HEK293 (cell line): Measurements from ENCODE around the gene ST6GALNAC1.

ENCODE experiments used
- GFI1B ChIP-seq: fragments of 450-650 bp; formaldehyde crosslinking; IDR thresholded peaks from 2 replicates; pipeline ENCODE4 v1.5.1; 2016; ENCODE audit warnings: missing biosample characterization, missing genetic modification characterization
- KLF1 ChIP-seq: fragments of 450-650 bp; formaldehyde crosslinking; IDR thresholded peaks from 2 replicates; pipeline ENCODE4 v1.5.1; 2016; ENCODE audit warnings: missing biosample characterization, missing genetic modification characterization
- KLF10 ChIP-seq: fragments of 450-650 bp; IDR thresholded peaks from 2 replicates; pipeline ENCODE4 v1.5.1; 2018; ENCODE audit warnings: missing biosample characterization, mild to moderate bottlenecking, missing genetic modification characterization
- KLF16 ChIP-seq: fragments of 450-650 bp; formaldehyde crosslinking; IDR thresholded peaks from 2 replicates; pipeline ENCODE4 v1.5.1; 2017; ENCODE audit warnings: missing biosample characterization, missing genetic modification characterization
- MEIS1 ChIP-seq: sonication (generic); formaldehyde crosslinking; IDR thresholded peaks from 2 replicates; pipeline ENCODE4 v1.8.1; 2022; ENCODE audit warnings: missing genetic modification reagents, mild to moderate bottlenecking, borderline replicate concordance
- PRDM10 ChIP-seq: fragments of 450-650 bp; formaldehyde crosslinking; IDR thresholded peaks from 2 replicates; pipeline ENCODE4 v1.5.1; 2016; ENCODE audit warnings: missing biosample characterization, missing genetic modification characterization
- RBAK ChIP-seq: fragments of 450-650 bp; formaldehyde crosslinking; IDR thresholded peaks from 2 replicates; pipeline ENCODE4 v1.5.1; 2016; ENCODE audit warnings: missing biosample characterization, missing genetic modification characterization
- ZBTB20 ChIP-seq: fragments of 450-650 bp; formaldehyde crosslinking; IDR thresholded peaks from 2 replicates; pipeline ENCODE4 v1.5.1; 2016; ENCODE audit warnings: missing biosample characterization, missing genetic modification characterization
- ZEB2 ChIP-seq: fragments of 450-650 bp; formaldehyde crosslinking; IDR thresholded peaks from 2 replicates; pipeline ENCODE4 v1.5.1; 2016; ENCODE audit warnings: missing biosample characterization, missing genetic modification characterization
- ZNF157 ChIP-seq: fragments of 450-650 bp; formaldehyde crosslinking; IDR thresholded peaks from 2 replicates; pipeline ENCODE4 v1.5.1; 2016; ENCODE audit warnings: missing biosample characterization, missing genetic modification characterization
- ZNF2 ChIP-seq: fragments of 450-650 bp; formaldehyde crosslinking; IDR thresholded peaks from 2 replicates; pipeline ENCODE4 v1.5.1; 2016; ENCODE audit warnings: missing biosample characterization, missing genetic modification characterization
- ZNF292 ChIP-seq: fragments of 450-650 bp; formaldehyde crosslinking; IDR thresholded peaks from 2 replicates; pipeline ENCODE4 v1.5.1; 2016; ENCODE audit warnings: low read depth, missing biosample characterization, missing genetic modification characterization, borderline replicate concordance
- ZNF324 ChIP-seq: fragments of 450-650 bp; formaldehyde crosslinking; IDR thresholded peaks from 2 replicates; pipeline ENCODE4 v1.5.1; 2016; ENCODE audit warnings: missing biosample characterization, missing genetic modification characterization
- ZNF404 ChIP-seq: fragments of 450-650 bp; formaldehyde crosslinking; IDR thresholded peaks from 2 replicates; pipeline ENCODE4 v1.5.1; 2017; ENCODE audit warnings: missing biosample characterization, missing genetic modification characterization
- ZNF416 ChIP-seq: fragments of 450-650 bp; formaldehyde crosslinking; IDR thresholded peaks from 2 replicates; pipeline ENCODE4 v1.5.1; 2016; ENCODE audit warnings: missing biosample characterization, missing genetic modification characterization
- ZNF433 ChIP-seq: fragments of 450-650 bp; formaldehyde crosslinking; IDR thresholded peaks from 2 replicates; pipeline ENCODE4 v1.5.1; 2016; ENCODE audit warnings: missing biosample characterization, missing genetic modification characterization, low read depth
- ZNF473 ChIP-seq: fragments of 450-650 bp; formaldehyde crosslinking; IDR thresholded peaks from 2 replicates; pipeline ENCODE4 v1.5.1; 2017; ENCODE audit warnings: missing biosample characterization, missing genetic modification characterization
- ZNF501 ChIP-seq: fragments of 450-650 bp; formaldehyde crosslinking; IDR thresholded peaks from 2 replicates; pipeline ENCODE4 v1.5.1; 2016; ENCODE audit warnings: missing biosample characterization, missing genetic modification characterization
- ZNF514 ChIP-seq: fragments of 450-650 bp; formaldehyde crosslinking; IDR thresholded peaks from 2 replicates; pipeline ENCODE4 v1.5.1; 2016; ENCODE audit warnings: missing biosample characterization, missing genetic modification characterization
- ZNF521 ChIP-seq: fragments of 450-650 bp; formaldehyde crosslinking; IDR thresholded peaks from 2 replicates; pipeline ENCODE4 v1.5.1; 2017; ENCODE audit warnings: missing biosample characterization, mild to moderate bottlenecking, missing genetic modification characterization
- ZNF558 ChIP-seq: fragments of 450-650 bp; formaldehyde crosslinking; IDR thresholded peaks from 2 replicates; pipeline ENCODE4 v1.5.1; 2016; ENCODE audit warnings: missing biosample characterization, missing genetic modification characterization
- ZNF596 ChIP-seq: fragments of 450-650 bp; IDR thresholded peaks from 2 replicates; pipeline ENCODE4 v1.5.0; 2018; ENCODE audit warnings: missing biosample characterization, mild to moderate bottlenecking, missing genetic modification characterization, moderate library complexity
- ZNF610 ChIP-seq: fragments of 450-650 bp; formaldehyde crosslinking; IDR thresholded peaks from 2 replicates; pipeline ENCODE4 v1.5.1; 2016; ENCODE audit warnings: missing biosample characterization, missing genetic modification characterization, borderline replicate concordance
- ZNF645 ChIP-seq: fragments of 450-650 bp; formaldehyde crosslinking; IDR thresholded peaks from 2 replicates; pipeline ENCODE4; 2016; ENCODE audit warnings: missing biosample characterization, missing genetic modification characterization
- ZNF792 ChIP-seq: fragments of 450-650 bp; formaldehyde crosslinking; IDR thresholded peaks from 2 replicates; pipeline ENCODE4 v1.5.1; 2016; ENCODE audit warnings: missing biosample characterization, missing genetic modification characterization
- ZNF837 ChIP-seq: fragments of 450-650 bp; formaldehyde crosslinking; IDR thresholded peaks from 2 replicates; pipeline ENCODE4 v1.5.1; 2016; ENCODE audit warnings: missing biosample characterization, missing genetic modification characterization
- ZNF843 ChIP-seq: fragments of 450-650 bp; formaldehyde crosslinking; IDR thresholded peaks from 2 replicates; pipeline ENCODE4 v1.5.1; 2016; ENCODE audit warnings: missing biosample characterization, missing genetic modification characterization
- TF ChIP-seq, protein P1 (sequence below): fragments of 450-650 bp; formaldehyde crosslinking; conservative IDR thresholded peaks from 2 replicates; pipeline ENCODE4 v1.5.1; 2016; ENCODE audit warnings: low read depth, missing biosample characterization, missing genetic modification characterization
- TF ChIP-seq, protein P2 (sequence below): fragments of 450-650 bp; formaldehyde crosslinking; IDR thresholded peaks from 2 replicates; pipeline ENCODE4 v1.5.1; 2016; ENCODE audit warnings: missing biosample characterization, missing genetic modification characterization
- TF ChIP-seq, protein P3 (sequence below): fragments of 450-650 bp; formaldehyde crosslinking; IDR thresholded peaks from 2 replicates; pipeline ENCODE4 v1.5.1; 2017; ENCODE audit warnings: missing biosample characterization, missing genetic modification characterization

The ST6GALNAC1 gene

GRCh38 chr17:76659928-76660655 lies 16.5 kb upstream of the ST6GALNAC1 start (continued):
- TF ChIP-seq, protein P1, sequence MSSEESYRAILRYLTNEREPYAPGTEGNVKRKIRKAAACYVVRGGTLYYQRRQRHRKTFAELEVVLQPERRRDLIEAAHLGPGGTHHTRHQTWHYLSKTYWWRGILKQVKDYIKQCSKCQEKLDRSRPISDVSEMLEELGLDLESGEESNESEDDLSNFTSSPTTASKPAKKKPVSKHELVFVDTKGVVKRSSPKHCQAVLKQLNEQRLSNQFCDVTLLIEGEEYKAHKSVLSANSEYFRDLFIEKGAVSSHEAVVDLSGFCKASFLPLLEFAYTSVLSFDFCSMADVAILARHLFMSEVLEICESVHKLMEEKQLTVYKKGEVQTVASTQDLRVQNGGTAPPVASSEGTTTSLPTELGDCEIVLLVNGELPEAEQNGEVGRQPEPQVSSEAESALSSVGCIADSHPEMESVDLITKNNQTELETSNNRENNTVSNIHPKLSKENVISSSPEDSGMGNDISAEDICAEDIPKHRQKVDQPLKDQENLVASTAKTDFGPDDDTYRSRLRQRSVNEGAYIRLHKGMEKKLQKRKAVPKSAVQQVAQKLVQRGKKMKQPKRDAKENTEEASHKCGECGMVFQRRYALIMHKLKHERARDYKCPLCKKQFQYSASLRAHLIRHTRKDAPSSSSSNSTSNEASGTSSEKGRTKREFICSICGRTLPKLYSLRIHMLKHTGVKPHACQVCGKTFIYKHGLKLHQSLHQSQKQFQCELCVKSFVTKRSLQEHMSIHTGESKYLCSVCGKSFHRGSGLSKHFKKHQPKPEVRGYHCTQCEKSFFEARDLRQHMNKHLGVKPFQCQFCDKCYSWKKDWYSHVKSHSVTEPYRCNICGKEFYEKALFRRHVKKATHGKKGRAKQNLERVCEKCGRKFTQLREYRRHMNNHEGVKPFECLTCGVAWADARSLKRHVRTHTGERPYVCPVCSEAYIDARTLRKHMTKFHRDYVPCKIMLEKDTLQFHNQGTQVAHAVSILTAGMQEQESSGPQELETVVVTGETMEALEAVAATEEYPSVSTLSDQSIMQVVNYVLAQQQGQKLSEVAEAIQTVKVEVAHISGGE (tag by site-specific recombination): no peak
- TF ChIP-seq ZNF558 (tag by site-specific recombination) (0 out of 2 replicates have a peak, but pooled peaks have one; percentile 47), ZNF514 (tag by site-specific recombination) (no peak), ZNF433 (tag by site-specific recombination) (no peak), ZNF404 (tag by site-specific recombination) (no peak), ZNF157 (no peak), ZNF324 (0 out of 2 replicates have a peak, but pooled peaks have one; percentile 32), ZNF473 (tag by site-specific recombination) (no peak), KLF16 (tag by site-specific recombination) (no peak), KLF1 (tag by site-specific recombination) (peak; percentile 41; the same call in 1 of the 2 replicates), ZNF837 (no peak), MEIS1 (CRISPR knock-in tag) (no peak), ZBTB20 (tag by site-specific recombination) (no peak; the same call in 1 of the 2 replicates), KLF10 (peak; percentile 73), ZNF596 (no peak), ZNF792 (no peak), GFI1B (tag by site-specific recombination) (no peak), ZNF501 (tag by site-specific recombination) (no peak), ZNF521 (no peak), ZNF416 (no peak), ZEB2 (tag by site-specific recombination) (peak; percentile 85), ZNF292 (no peak), RBAK (tag by site-specific recombination) (no peak), ZNF843 (tag by site-specific recombination) (peak; percentile 94), PRDM10 (tag by site-specific recombination) (peak; percentile 97), ZNF645 (tag by site-specific recombination) (no peak), ZNF2 (no peak), ZNF610 (tag by site-specific recombination) (no peak)
- TF ChIP-seq, protein P2, sequence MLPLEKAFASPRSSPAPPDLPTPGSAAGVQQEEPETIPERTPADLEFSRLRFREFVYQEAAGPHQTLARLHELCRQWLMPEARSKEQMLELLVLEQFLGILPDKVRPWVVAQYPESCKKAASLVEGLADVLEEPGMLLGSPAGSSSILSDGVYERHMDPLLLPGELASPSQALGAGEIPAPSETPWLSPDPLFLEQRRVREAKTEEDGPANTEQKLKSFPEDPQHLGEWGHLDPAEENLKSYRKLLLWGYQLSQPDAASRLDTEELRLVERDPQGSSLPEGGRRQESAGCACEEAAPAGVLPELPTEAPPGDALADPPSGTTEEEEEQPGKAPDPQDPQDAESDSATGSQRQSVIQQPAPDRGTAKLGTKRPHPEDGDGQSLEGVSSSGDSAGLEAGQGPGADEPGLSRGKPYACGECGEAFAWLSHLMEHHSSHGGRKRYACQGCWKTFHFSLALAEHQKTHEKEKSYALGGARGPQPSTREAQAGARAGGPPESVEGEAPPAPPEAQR (tag by site-specific recombination): no peak
- TF ChIP-seq, protein P3, sequence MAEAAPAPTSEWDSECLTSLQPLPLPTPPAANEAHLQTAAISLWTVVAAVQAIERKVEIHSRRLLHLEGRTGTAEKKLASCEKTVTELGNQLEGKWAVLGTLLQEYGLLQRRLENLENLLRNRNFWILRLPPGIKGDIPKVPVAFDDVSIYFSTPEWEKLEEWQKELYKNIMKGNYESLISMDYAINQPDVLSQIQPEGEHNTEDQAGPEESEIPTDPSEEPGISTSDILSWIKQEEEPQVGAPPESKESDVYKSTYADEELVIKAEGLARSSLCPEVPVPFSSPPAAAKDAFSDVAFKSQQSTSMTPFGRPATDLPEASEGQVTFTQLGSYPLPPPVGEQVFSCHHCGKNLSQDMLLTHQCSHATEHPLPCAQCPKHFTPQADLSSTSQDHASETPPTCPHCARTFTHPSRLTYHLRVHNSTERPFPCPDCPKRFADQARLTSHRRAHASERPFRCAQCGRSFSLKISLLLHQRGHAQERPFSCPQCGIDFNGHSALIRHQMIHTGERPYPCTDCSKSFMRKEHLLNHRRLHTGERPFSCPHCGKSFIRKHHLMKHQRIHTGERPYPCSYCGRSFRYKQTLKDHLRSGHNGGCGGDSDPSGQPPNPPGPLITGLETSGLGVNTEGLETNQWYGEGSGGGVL (tag by site-specific recombination): peak; percentile 82
